ENCODE measurements around the gene TRIM7.
"Not testable (repeated sequence)": the region's sequence is repeated elsewhere in the genome, so short reads cannot be mapped to it uniquely, and the experiment has no call there.

TRIM7 gene

GRCh38 chr5:181186022-181186421, 19.0 kb downstream of the TRIM7 start:
- H3K4me3 ChIP-seq (ENCODE audit: low read length), result no peak overlapping the region
- no peak for DNase-seq (ENCODE audit: low read depth)

GRCh38 chr5:181185560-181185959, 19.4 kb downstream of the TRIM7 start:
- no peak overlapping the region for H3K4me3 ChIP-seq (ENCODE audit: low read length)
- TF ChIP-seq, protein P1, sequence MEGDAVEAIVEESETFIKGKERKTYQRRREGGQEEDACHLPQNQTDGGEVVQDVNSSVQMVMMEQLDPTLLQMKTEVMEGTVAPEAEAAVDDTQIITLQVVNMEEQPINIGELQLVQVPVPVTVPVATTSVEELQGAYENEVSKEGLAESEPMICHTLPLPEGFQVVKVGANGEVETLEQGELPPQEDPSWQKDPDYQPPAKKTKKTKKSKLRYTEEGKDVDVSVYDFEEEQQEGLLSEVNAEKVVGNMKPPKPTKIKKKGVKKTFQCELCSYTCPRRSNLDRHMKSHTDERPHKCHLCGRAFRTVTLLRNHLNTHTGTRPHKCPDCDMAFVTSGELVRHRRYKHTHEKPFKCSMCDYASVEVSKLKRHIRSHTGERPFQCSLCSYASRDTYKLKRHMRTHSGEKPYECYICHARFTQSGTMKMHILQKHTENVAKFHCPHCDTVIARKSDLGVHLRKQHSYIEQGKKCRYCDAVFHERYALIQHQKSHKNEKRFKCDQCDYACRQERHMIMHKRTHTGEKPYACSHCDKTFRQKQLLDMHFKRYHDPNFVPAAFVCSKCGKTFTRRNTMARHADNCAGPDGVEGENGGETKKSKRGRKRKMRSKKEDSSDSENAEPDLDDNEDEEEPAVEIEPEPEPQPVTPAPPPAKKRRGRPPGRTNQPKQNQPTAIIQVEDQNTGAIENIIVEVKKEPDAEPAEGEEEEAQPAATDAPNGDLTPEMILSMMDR (conservative IDR thresholded peaks at IDR 0.05; ENCODE audit: low read depth, low read length), result no peak
- DNase-seq (ENCODE audit: low read depth), result no peak

More at GRCh38 chr5:181186022-181186421, 19.0 kb downstream of the TRIM7 start:
- TF ChIP-seq, protein P1 (conservative IDR thresholded peaks at IDR 0.05; ENCODE audit: low read depth, low read length), result no peak

GRCh38 chr5:181184845-181185216, 20.2 kb downstream of the TRIM7 start:
- peak overlapping the region; percentile 57 for H3K4me3 ChIP-seq (ENCODE audit: low read length)
- TF ChIP-seq, protein P1 (conservative IDR thresholded peaks at IDR 0.05; ENCODE audit: low read depth, low read length), result no peak

GRCh38 chr5:181182651-181183050, 22.3 kb downstream of the TRIM7 start:
- H3K4me3 ChIP-seq (ENCODE audit: low read length), result no peak overlapping the region
- TF ChIP-seq, protein P1 (conservative IDR thresholded peaks at IDR 0.05; ENCODE audit: low read depth, low read length), result no peak
- DNase-seq (ENCODE audit: low read depth), result no peak

More at GRCh38 chr5:181184845-181185216, 20.2 kb downstream of the TRIM7 start:
- DNase-seq (ENCODE audit: low read depth), result no peak

DNA sequence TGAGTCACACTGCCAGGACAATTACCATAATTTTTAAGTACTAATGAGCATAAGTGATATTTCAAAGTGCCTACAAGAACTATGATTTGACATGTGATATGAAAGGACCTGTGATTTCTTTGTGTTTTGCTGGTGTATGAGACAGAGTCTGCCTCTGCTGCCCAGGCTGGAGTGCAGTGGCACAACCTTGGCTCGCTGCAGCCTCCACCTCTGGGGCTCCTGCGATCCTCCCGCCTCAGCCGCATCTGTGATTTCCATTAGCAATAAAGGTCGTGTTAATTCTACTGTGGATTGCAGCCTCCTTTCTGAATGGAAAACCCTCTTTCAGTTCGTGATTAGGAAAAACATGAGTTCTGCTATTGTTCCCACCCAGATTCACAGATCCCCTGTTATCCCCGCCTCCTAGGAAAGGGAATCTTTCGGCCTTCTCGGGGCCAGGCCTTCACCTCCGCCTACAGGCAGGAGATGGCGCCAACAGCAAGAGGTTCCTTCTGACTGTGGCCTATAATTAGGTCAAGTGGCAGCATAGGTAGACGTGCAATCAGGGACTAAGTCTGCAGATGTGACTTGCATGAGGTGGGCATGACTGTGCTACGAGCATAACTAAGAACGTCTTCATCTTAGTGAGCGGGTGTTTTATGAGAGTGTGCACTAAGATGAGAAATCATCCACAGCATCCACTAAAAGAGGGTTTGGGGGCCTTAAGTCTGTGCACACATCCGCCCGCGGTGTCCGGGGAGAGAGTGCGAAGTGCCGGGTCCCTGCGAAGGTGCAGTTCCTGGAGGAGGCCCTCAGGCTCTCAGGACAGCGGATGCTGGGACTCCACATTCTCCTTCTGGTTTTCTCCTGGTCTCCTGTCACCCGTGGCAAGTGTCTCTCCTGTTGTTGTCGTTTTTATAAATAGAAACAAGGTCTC, 23.1 kb downstream of the TRIM7 start:
- no peak for DNase-seq (ENCODE audit: low read depth)
- TF ChIP-seq, protein P1 (conservative IDR thresholded peaks at IDR 0.05; ENCODE audit: low read depth, low read length), result peak; percentile 92
- H3K4me3 ChIP-seq (ENCODE audit: low read length), result no peak overlapping the region

GRCh38 chr5:181177559-181177958, 27.4 kb downstream of the TRIM7 start:
- H3K4me3 ChIP-seq (ENCODE audit: low read length), result not testable (repeated sequence)

DNA sequence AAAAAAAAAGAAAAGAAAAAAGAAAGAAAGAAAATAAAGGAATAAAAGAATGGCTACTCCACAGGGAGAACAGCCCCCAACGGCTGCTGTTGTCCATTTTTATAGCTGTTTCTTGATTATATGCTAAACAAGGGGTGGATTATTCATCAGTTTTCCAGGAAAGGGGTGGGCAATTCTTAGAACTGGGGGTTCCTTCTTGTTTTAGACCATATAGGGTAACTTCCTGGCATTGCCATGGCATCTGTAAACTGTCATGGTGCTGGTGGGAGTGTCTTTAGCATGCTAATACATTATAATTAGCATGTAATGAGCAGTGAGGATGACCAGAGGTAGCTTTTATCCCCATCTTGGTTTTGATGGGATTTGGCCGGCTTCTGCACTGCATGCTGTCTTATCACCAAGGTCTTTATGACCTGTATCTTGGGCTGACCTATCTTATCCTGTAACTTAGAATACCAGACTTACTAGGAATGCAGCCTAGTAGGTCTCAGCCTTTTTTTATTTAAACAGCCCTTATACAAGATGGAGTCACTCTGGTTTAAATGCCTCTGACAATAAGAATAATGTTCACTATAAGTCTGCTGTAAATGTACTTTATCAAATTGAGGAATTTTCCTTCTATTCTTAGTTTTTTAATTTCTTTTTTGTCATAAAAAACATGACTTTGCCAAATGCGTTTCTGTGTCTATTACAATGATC, 28.6 kb downstream of the TRIM7 start:
- no peak for DNase-seq (ENCODE audit: low read depth)
- H3K4me3 ChIP-seq (ENCODE audit: low read length), result no peak overlapping the region
- TF ChIP-seq, protein P1 (conservative IDR thresholded peaks at IDR 0.05; ENCODE audit: low read depth, low read length), result no peak

More at GRCh38 chr5:181177559-181177958, 27.4 kb downstream of the TRIM7 start:
- not testable (repeated sequence) for DNase-seq (ENCODE audit: low read depth)
